HEK293T (cell line): ENCODE data around the gene TWF1.

Source experiments
- CTCF ChIA-PET: fragments of 350-600 bp; formaldehyde crosslinking; extraction: SDS; loops from one replicate; lab custom pipeline; 2021; ENCODE audit warnings: antibody characterized with exemption, inconsistent platforms; lab: Yijun Ruan, JAX
- POLR2A ChIA-PET: fragments of 350-600 bp; formaldehyde crosslinking; extraction: SDS; loops from one replicate; lab custom pipeline; 2020; ENCODE audit warnings: antibody characterized with exemption, inconsistent platforms; lab: Yijun Ruan, JAX
- DNase-seq: peaks from one replicate; pipeline ENCODE4 v3.0.0; 2012; ENCODE audit warnings: mixed read lengths; ENCODE audit errors: extremely low spot score
- ARNT ChIP-seq: fragments of 450-650 bp; IDR thresholded peaks from 2 replicates; pipeline ENCODE4 v1.6.1; 2017; ENCODE audit warnings: mild to moderate bottlenecking
- BHLHE40 ChIP-seq: fragments of 450-650 bp; IDR thresholded peaks from 2 replicates; pipeline ENCODE4 v1.6.1; 2016; ENCODE audit warnings: mild to moderate bottlenecking, moderate library complexity, borderline replicate concordance
- CTBP1 ChIP-seq: fragments of 450-650 bp; IDR thresholded peaks from 2 replicates; pipeline ENCODE4 v1.6.1; 2016; ENCODE audit warnings: borderline replicate concordance
- ELF4 ChIP-seq: fragments of 450-650 bp; IDR thresholded peaks from 2 replicates; pipeline ENCODE4 v1.6.1; 2017; ENCODE audit warnings: antibody characterized with exemption
- FOXA1 ChIP-seq: fragments of 450-650 bp; IDR thresholded peaks from 2 replicates; pipeline ENCODE4 v1.6.1; 2016; ENCODE audit warnings: mild to moderate bottlenecking
- FOXK2 ChIP-seq: fragments of 450-650 bp; IDR thresholded peaks from 2 replicates; pipeline ENCODE4 v1.6.1; 2016; ENCODE audit warnings: mild to moderate bottlenecking
- FOXM1 ChIP-seq: fragments of 450-650 bp; IDR thresholded peaks from 2 replicates; pipeline ENCODE4 v1.6.1; 2017; ENCODE audit warnings: mild to moderate bottlenecking, borderline replicate concordance
- HDGF ChIP-seq: fragments of 450-650 bp; IDR thresholded peaks from 2 replicates; pipeline ENCODE4 v1.6.1; 2017; ENCODE audit warnings: antibody characterized with exemption, borderline replicate concordance
- L3MBTL2 ChIP-seq: fragments of 450-650 bp; conservative IDR thresholded peaks from 2 replicates; pipeline ENCODE4 v1.6.1; 2016; ENCODE audit warnings: mild to moderate bottlenecking
- LEF1 ChIP-seq: fragments of 450-650 bp; IDR thresholded peaks from 2 replicates; pipeline ENCODE4 v1.6.1; 2017; ENCODE audit warnings: mild to moderate bottlenecking, borderline replicate concordance
- NFRKB ChIP-seq: fragments of 450-650 bp; IDR thresholded peaks from 2 replicates; pipeline ENCODE4 v1.6.1; 2016; ENCODE audit warnings: mild to moderate bottlenecking, moderate library complexity
- SP1 ChIP-seq: fragments of 450-650 bp; IDR thresholded peaks from 2 replicates; pipeline ENCODE4 v1.6.1; 2017
- SUZ12 ChIP-seq: fragments of 450-650 bp; IDR thresholded peaks from 2 replicates; pipeline ENCODE4 v1.6.1; 2016; ENCODE audit warnings: mild to moderate bottlenecking
- TARDBP ChIP-seq: fragments of 450-650 bp; IDR thresholded peaks from 2 replicates; pipeline ENCODE4 v1.6.1; 2016
- ZNF384 ChIP-seq: fragments of 450-650 bp; IDR thresholded peaks from 2 replicates; pipeline ENCODE4 v1.6.1; 2016
- TF ChIP-seq, protein P1 (sequence below): fragments of 450-650 bp; IDR thresholded peaks from 2 replicates; pipeline ENCODE4 v1.6.1; 2016

TWF1 gene

DNA sequence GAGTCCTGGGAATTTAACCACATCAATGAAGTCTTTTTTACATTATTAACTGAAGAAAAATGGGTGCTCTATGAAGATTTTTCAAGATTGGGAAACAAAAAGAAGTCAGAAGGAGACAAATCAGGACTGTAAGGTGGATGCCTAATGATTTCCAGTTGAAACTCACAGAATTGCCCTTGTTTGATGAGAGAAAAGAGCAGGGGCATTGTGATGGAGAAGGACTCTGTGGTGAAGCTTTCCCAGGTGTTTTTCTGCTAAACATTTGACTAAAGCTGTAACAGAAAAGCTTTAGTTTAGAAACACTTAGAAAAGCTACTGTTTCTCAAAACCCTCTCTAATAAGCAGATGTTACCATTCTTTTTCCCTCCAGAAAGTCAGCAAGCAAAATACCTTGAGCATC lies 41.6 kb downstream of the TWF1 start:
- DNase-seq, result no peak
- ChIA-PET POLR2A (no interaction called here), CTCF (no interaction called here)
- TF ChIP-seq ELF4 (no peak), TARDBP (no peak), L3MBTL2 (no peak), NFRKB (no peak), LEF1 (no peak), ZNF384 (no peak), FOXA1 (no peak), ARNT (no peak), HDGF (no peak), FOXK2 (no peak), SP1 (no peak), FOXM1 (no peak), CTBP1 (no peak), BHLHE40 (no peak), SUZ12 (no peak)
- TF ChIP-seq, protein P1, sequence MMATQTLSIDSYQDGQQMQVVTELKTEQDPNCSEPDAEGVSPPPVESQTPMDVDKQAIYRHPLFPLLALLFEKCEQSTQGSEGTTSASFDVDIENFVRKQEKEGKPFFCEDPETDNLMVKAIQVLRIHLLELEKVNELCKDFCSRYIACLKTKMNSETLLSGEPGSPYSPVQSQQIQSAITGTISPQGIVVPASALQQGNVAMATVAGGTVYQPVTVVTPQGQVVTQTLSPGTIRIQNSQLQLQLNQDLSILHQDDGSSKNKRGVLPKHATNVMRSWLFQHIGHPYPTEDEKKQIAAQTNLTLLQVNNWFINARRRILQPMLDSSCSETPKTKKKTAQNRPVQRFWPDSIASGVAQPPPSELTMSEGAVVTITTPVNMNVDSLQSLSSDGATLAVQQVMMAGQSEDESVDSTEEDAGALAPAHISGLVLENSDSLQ, result no peak

DNA sequence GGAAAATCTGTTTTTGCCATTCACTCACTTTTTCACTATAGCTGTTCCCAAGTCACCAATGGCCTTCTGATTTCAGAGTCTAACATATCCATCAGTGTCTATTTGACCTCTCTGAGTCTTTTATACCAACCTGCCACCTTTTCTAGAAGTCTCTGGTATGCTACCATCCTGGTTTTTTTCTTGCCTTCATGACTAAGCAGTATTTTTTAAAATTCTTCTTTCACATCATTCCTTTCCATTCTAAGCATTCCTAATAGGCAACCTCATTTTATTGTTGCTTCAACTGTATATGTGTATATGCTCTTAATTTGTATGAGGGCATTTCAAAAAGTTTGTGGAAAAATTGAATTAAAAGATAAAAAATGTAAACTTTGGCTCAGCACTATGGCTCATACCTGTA lies 42.3 kb downstream of the TWF1 start:
- POLR2A ChIA-PET, result no interaction called here
- DNase-seq, result no peak
- TF ChIP-seq LEF1 (no peak), FOXK2 (no peak), CTBP1 (no peak), HDGF (no peak), BHLHE40 (no peak), L3MBTL2 (no peak), FOXA1 (no peak), FOXM1 (no peak), ZNF384 (no peak), TARDBP (no peak), SP1 (no peak)
- TF ChIP-seq, protein P1, result no peak
- CTCF ChIA-PET, result no interaction called here

DNA sequence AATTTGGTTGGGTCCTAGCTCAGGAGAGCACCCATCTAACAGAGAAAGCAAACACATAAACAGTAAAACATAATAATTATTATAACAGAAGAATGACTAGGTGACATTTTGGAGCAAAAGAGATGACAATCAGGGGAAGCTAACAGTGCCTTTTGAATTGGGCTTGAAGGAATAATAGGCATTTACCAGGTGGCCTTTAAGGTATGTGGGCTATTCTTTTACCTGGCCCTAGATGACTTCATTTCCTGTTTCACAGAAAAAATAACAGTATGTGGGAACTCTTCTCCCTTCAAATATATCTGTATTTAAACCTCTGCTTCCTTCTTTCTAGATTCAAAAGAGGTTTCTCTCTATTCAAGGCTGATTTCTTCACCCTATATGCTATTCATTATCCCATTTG lies 43.5 kb downstream of the TWF1 start:
- TF ChIP-seq, protein P1, result no peak
- no peak for TF ChIP-seq FOXA1
- TF ChIP-seq L3MBTL2, result no peak
- TF ChIP-seq BHLHE40, result no peak
- TF ChIP-seq ARNT, result no peak
- POLR2A ChIA-PET, result no interaction called here
- no peak for DNase-seq
- CTCF ChIA-PET, result no interaction called here

DNA sequence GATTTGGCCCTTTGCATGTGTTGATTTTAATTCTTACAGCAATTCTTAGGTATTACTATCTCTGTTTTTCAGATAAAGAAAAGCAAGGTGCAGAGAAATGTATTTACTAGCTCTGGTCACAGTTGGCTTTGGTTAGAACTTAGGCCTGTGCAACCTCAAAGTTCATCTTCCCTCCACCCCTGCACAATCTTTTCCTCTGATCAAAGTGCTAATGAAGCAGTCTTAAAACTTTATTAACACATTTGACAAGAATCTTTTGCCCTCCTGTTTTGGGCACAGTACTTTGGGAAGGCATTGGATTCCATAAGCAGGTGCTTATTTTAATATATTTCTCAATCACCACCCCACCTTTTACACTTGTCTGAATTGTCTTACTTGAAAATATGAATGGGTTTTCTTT lies 44.6 kb downstream of the TWF1 start:
- TF ChIP-seq LEF1 (no peak), L3MBTL2 (no peak), ZNF384 (no peak), BHLHE40 (no peak), SP1 (no peak), FOXM1 (no peak), FOXA1 (no peak), FOXK2 (no peak), ARNT (no peak), NFRKB (no peak), SUZ12 (no peak), ELF4 (no peak), HDGF (no peak), TARDBP (no peak)
- TF ChIP-seq, protein P1, result no peak
- no peak for DNase-seq
- ChIA-PET POLR2A (no interaction called here), CTCF (no interaction called here)

DNA sequence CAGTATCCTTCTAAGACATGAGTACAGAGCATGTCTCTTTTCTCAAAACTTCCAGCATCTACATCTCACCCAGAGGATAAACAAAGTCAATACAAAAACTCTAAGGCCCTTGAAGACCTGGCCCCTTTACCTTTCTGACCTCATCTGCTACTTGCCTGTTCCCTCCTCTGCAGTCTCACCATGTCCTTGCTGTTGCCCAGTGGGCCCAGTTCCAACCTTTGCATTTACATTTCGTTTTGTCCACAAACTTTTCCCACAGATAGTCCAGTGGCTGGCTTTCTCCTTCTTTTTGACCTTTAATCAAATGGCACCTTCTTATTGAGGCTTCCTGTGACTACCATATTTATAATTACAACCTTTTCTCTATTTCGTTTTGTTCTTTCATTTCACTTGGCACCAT lies 45.7 kb downstream of the TWF1 start:
- ChIA-PET POLR2A (no interaction called here), CTCF (no interaction called here)
- no peak for DNase-seq
- no peak for TF ChIP-seq FOXM1
- no peak for TF ChIP-seq SUZ12
- no peak for TF ChIP-seq FOXK2
- no peak for TF ChIP-seq LEF1

DNA sequence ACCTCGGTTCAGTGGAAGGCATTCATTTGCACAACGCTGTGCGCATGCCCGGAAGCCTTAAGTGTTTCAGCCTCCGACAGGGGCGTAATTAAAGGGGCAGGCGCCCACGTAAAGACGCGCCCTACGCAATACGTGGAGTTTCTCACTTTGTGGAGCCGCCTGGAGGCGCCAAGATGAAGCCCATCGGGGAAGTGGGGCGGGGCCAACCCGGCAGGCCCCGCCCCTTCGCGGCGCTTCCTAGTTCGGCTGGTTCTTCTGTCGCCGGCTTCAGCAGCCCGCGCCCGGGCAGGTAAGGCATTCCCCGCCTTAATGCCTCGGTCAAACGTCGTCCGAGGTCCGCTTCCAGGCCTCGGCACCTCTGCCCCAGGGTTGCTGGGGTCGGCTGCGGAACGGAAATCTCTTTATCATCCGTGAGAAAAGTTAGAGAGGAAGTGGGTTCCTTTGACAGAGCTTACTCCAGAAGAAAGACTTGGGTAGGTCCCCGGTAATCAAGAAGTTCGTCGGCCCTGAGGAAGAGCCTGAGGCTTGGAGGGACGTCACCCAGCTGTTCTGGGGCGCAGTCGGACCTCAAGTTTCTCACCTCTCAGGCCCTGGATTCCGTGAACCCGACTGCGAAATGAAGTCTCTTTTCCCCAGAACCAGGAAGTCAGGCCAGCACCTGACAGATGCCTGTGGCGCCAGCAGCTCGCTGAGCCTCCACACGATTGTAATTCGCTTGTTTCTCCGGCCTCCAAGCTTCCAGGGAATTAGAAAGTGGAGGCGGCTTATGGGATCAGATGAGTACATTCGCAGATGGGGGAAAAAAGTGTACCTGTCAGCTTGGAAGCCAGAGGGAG lies 47.2 kb downstream of the TWF1 start, which contains the start of the genes IRAK4 and PUS7L:
Gene IRAK4 (plus strand): TSS at position 224 of the 836 bp plus-strand sequence. CDS start 9,161 bp downstream, outside the sequence.
Gene PUS7L (minus strand): TSS at position 63 of the 836 bp plus-strand sequence. CDS start 3,545 bp downstream, outside the sequence.
- POLR2A ChIA-PET, result interaction anchor here (0.9 to 1.5 kb wide), 2 partner anchors 77 to 123 kb away, joined by 3 to 5 read pairs; partner anchors contain the start of gene TMEM117
- TF ChIP-seq LEF1 (no peak), SUZ12 (no peak), SP1 (no peak), CTBP1 (no peak), ELF4 (peak; percentile 60), L3MBTL2 (0 out of 2 replicates have a peak, but pooled peaks have one; percentile 34), NFRKB (no peak), FOXA1 (no peak), FOXM1 (no peak), TARDBP (0 out of 2 replicates have a peak, but pooled peaks have one; percentile 48)
- TF ChIP-seq, protein P1, result no peak

More for the DNA sequence above, 47.2 kb downstream of the TWF1 start, which contains the start of the genes IRAK4 and PUS7L:
- CTCF ChIA-PET, result interaction anchor here (0.6 to 1.1 kb wide), 4 partner anchors 12 to 124 kb away, joined by 3 to 4 read pairs (median 4); no protein-coding TSS in a partner anchor
- peak; percentile 96 for DNase-seq
